ENCODE measurements around the gene ACAD10.

DNA sequence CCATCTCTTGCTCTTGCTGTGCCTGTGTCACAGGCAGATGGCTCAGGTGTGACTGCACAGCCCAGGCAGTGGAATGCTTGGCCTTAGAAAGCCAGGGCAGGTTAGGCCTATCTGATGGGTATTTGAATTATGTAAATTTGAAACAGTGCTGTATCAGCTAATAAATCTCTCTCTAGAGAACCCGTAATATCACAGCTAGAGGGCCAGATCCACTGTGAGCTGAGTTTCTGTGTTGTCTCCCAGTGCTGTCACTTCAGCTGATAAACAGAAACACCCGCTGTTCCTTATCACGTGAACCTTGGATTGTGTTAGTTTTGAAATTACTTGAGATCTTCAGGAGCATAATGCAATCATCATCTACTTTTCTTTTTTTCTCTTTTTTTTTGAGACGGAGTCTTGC lies 59.4 kb downstream of the ACAD10 start:
- TF ChIP-seq, protein P1, sequence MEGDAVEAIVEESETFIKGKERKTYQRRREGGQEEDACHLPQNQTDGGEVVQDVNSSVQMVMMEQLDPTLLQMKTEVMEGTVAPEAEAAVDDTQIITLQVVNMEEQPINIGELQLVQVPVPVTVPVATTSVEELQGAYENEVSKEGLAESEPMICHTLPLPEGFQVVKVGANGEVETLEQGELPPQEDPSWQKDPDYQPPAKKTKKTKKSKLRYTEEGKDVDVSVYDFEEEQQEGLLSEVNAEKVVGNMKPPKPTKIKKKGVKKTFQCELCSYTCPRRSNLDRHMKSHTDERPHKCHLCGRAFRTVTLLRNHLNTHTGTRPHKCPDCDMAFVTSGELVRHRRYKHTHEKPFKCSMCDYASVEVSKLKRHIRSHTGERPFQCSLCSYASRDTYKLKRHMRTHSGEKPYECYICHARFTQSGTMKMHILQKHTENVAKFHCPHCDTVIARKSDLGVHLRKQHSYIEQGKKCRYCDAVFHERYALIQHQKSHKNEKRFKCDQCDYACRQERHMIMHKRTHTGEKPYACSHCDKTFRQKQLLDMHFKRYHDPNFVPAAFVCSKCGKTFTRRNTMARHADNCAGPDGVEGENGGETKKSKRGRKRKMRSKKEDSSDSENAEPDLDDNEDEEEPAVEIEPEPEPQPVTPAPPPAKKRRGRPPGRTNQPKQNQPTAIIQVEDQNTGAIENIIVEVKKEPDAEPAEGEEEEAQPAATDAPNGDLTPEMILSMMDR (IDR thresholded peaks at IDR 0.05; ENCODE audit: low read depth, low read length, missing input control), result no peak
- TF ChIP-seq GABPA (IDR thresholded peaks at IDR 0.05 in 1 of 2, conservative IDR thresholded peaks at IDR 0.05 in 1 of 2), result no peak
- TF ChIP-seq FOXA1 (IDR thresholded peaks at IDR 0.05), result no peak
- TF ChIP-seq RAD21 (IDR thresholded peaks at IDR 0.05), result no peak
- TF ChIP-seq REST (IDR thresholded peaks at IDR 0.05), result no peak
- TF ChIP-seq TAF1 (conservative IDR thresholded peaks at IDR 0.05), result no peak
- no peak for TF ChIP-seq RXRA (IDR thresholded peaks at IDR 0.05)
- TF ChIP-seq, protein P2, sequence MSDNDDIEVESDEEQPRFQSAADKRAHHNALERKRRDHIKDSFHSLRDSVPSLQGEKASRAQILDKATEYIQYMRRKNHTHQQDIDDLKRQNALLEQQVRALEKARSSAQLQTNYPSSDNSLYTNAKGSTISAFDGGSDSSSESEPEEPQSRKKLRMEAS (IDR thresholded peaks at IDR 0.05), result no peak
- no peak for TF ChIP-seq EGR1 (IDR thresholded peaks at IDR 0.05; ENCODE audit: low read depth in 2 of 2)

All from liver (tissue), 3 donors.